Stomach (tissue), 9 donors: ENCODE measurements around the gene NT5C2. TPM values are rescaled to one million over a fixed set of nuclear protein-coding genes. Genes with fewer than 3 reads are reported as not detected.
"Not testable (repeated sequence)": the region's sequence is repeated elsewhere in the genome, so short reads cannot be mapped to it uniquely, and the experiment has no call there.

Source experiments
- DNase-seq, 2 donors: peaks; one replicate each; pipeline versions ENCODE4 v3.0.0 to v3.0.0-alpha.2; 2013 to 2019
- H3K27ac ChIP-seq, 5 donors: fragments of 200-600 bp in 4 of 5; sonication (generic) in 4 of 5; one replicate each; pipeline ENCODE4 v1.5.1; 2013 to 2019; ENCODE audit warnings: mild to moderate bottlenecking in 1 of 5, moderate library complexity in 1 of 5
- H3K27me3 ChIP-seq, 3 donors: fragments of 200-600 bp; sonication (generic); one replicate each; pipeline ENCODE4 v1.5.1; 2017 to 2019; ENCODE audit warnings: mixed run types in 1 of 3
- H3K36me3 ChIP-seq, 4 donors: fragments of 200-600 bp; sonication (generic); 1 replicate in 3 of 4; 2 replicates in 1 of 4; pipeline ENCODE4 v1.5.1; 2016 to 2019
- H3K4me1 ChIP-seq, 4 donors: fragments of 200-600 bp; sonication (generic); one replicate each; pipeline ENCODE4 v1.5.1; 2016 to 2019
- H3K4me3 ChIP-seq, 4 donors: fragments of 200-600 bp; sonication (generic) in 3 of 4; one replicate each; pipeline ENCODE4 v1.5.1; 2016 to 2019; ENCODE audit warnings: mild to moderate bottlenecking in 1 of 4
- H3K9me3 ChIP-seq, 4 donors: fragments of 200-600 bp; sonication (generic); one replicate each; pipeline ENCODE4 v1.5.1; 2016 to 2019
- CTCF ChIP-seq, 7 experiments: fragments of 450-650 bp in 4 of 7; fragments of 200-600 bp in 3 of 7; sonication (generic) in 3 of 7; IDR thresholded peaks; one replicate each; pipeline ENCODE4 v1.5.1; 2016 to 2019; ENCODE audit warnings: antibody characterized with exemption in 7 of 7, control low read depth in 2 of 7, mild to moderate bottlenecking in 1 of 7
- EP300 ChIP-seq: sonication (generic); formaldehyde crosslinking; IDR thresholded peaks from one replicate; pipeline ENCODE4 v1.6.1; 2017; ENCODE audit warnings: antibody characterized with exemption
- POLR2A ChIP-seq, 4 donors: fragments of 450-650 bp; IDR thresholded peaks; one replicate each; pipeline ENCODE4 v1.6.1; 2016; ENCODE audit warnings: antibody characterized with exemption in 4 of 4, control low read depth in 2 of 4, mild to moderate bottlenecking in 1 of 4, moderate library complexity in 1 of 4
- POLR2AphosphoS5 ChIP-seq, 3 donors: sonication (generic); formaldehyde crosslinking; IDR thresholded peaks; one replicate each; pipeline ENCODE4 v1.6.1; 2016; ENCODE audit warnings: antibody characterized with exemption in 3 of 3
- WGBS, 5 donors: extraction: QIAGEN DNeasy Blood & Tissue Kit in 3 of 5; methylation state at CpG; one replicate each; pipeline versions ENCODE4 v1.1.5 to v1.1.7; 2013 to 2018; 5-methylcytosine and 5-hydroxymethylcytosine counted together
- intact Hi-C: fragments of 100-400 bp; cut with DNase I; formaldehyde crosslinking; loops from one replicate; pipeline ENCODE4 v1.15.1; 2023; ENCODE audit warnings: low total_unique reads
- polyA plus RNA-seq, 3 donors: library from polyadenylated mRNA; stranded (reverse); fragments of 200-250 nt; gene quantifications; one replicate each; pipeline ENCODE4 v1.2.3, GENCODE V29; 2013
- total RNA-seq, 5 donors: library from RNA; depleted of rRNA; stranded (reverse); fragments of >200 nt; gene quantifications; one replicate each; pipeline versions ENCODE4 v1.1.0 to v1.2.3, GENCODE V29; 2014 to 2016
- donor health status: healthy with polysubstance abuse.
- donor health status: Bipolar disorder and iron deficiency.
- donor health status: healthy.

Gene NT5C2
- total and polyA plus RNA-seq, 8 donors: 20.0 to 176 (median 35.6) TPM

GRCh38 chr10:103197174-103197573 is 4.1 kb upstream of the NT5C2 start:
- WGBS, 5 donors: 53 to 65% (median 60%) methylated on average over 3 of the region's 3 CpGs
- TF ChIP-seq EP300 (no peak), POLR2AphosphoS5 (IDR thresholded peaks at IDR 0.05) (peak in 2 of 3 donors; percentile 28 to 56)
- Histone ChIP-seq H3K9me3 (no peaks in the 10 kb centered on the region), H3K27ac (peak overlapping the region in 2 of 5 donors; percentile 68 to 71), H3K4me1 (peaks cover 9 to 44% (median 10%) of the 10 kb centered on the region in 4 donors), H3K36me3 (no peaks in the 10 kb centered on the region), H3K27me3 (no peaks in the 10 kb centered on the region), H3K4me3 (no peak overlapping the region)
- intact Hi-C loops: no loop called here
- DNase-seq: peak; percentile 35 to 49

GRCh38 chr10:103196516-103196915 is 3.4 kb upstream of the NT5C2 start:
- TF ChIP-seq EP300 (no peak), POLR2A (IDR thresholded peaks at IDR 0.05) (no peak), CTCF (IDR thresholded peaks at IDR 0.05) (no peak), POLR2AphosphoS5 (IDR thresholded peaks at IDR 0.05) (no peak)
- Histone ChIP-seq H3K36me3 (no peaks in the 10 kb centered on the region), H3K27me3 (no peaks in the 10 kb centered on the region), H3K4me1 (peaks cover 9 to 48% (median 14%) of the 10 kb centered on the region in 4 donors), H3K9me3 (no peaks in the 10 kb centered on the region), H3K4me3 (no peak overlapping the region), H3K27ac (peak overlapping the region in 2 of 5 donors; percentile 68 to 71)
- DNase-seq: no peak
- 54 to 76% (median 67%) methylated on average over 2 of the region's 2 CpGs for WGBS, 5 donors
- intact Hi-C loops: no loop called here

- Histone ChIP-seq H3K4me1 (peaks cover 15 to 74% (median 37%) of the 10 kb centered on the region in 4 donors), H3K27me3 (no peaks in the 10 kb centered on the region), H3K9me3 (no peaks in the 10 kb centered on the region), H3K4me3 (peak overlapping the region in 3 of 4 donors; percentile 86 to 92 (median 92)), H3K36me3 (no peaks in the 10 kb centered on the region), H3K27ac (peak overlapping the region; percentile 28 to 99 (median 98))
- peak in 1 of 2 donors; percentile 35 for DNase-seq
- TF ChIP-seq POLR2A (IDR thresholded peaks at IDR 0.05) (no peak), POLR2AphosphoS5 (IDR thresholded peaks at IDR 0.05) (no peak), EP300 (no peak), CTCF (IDR thresholded peaks at IDR 0.05) (no peak)
- intact Hi-C loops: no loop called here
- 30 to 56% (median 54%) methylated on average over 14 of the region's 14 CpGs for WGBS, 5 donors
Observed at GRCh38 chr10:103193820-103194529, 903 bp upstream of the NT5C2 start.

GRCh38 chr10:103192451-103193106 is 493 bp downstream of the NT5C2 start:
- no peak for TF ChIP-seq POLR2A (IDR thresholded peaks at IDR 0.05)
- TF ChIP-seq POLR2AphosphoS5 (IDR thresholded peaks at IDR 0.05): peak; percentile 20 to 88 (median 78)
- H3K4me3 ChIP-seq: peak overlapping the region; percentile 86 to 98 (median 92)
- no peaks in the 10 kb centered on the region for H3K36me3 ChIP-seq
- 0% methylated on average over 27 to 62 of the region's 62 CpGs for whole genome bisulfite sequencing, 5 donors
- no peaks in the 10 kb centered on the region for H3K27me3 ChIP-seq
- H3K4me1 ChIP-seq: peaks cover 26 to 78% (median 47%) of the 10 kb centered on the region in 4 donors
- intact Hi-C loops: no loop called here
- peak overlapping the region; percentile 97 to 99 (median 98) for H3K27ac ChIP-seq
- H3K9me3 ChIP-seq: no peaks in the 10 kb centered on the region
- peak; percentile 82 to 93 for DNase-seq

GRCh38 chr10:103192089-103192450 is 1.0 kb downstream of the NT5C2 start:
- no peak for TF ChIP-seq CTCF (IDR thresholded peaks at IDR 0.05)
- no peak for TF ChIP-seq EP300
- no peak for TF ChIP-seq POLR2A (IDR thresholded peaks at IDR 0.05)
- TF ChIP-seq POLR2AphosphoS5 (IDR thresholded peaks at IDR 0.05): no peak
- DNase-seq: no peak
- 1 to 2% (median 1%) methylated on average over 14 of the region's 14 CpGs for WGBS, 5 donors
- H3K4me1 ChIP-seq: peaks cover 26 to 78% (median 52%) of the 10 kb centered on the region in 4 donors
- peak overlapping the region; percentile 86 to 98 (median 92) for H3K4me3 ChIP-seq
- peaks cover 0 to 1% (median 0%) of the 10 kb centered on the region in 4 donors for H3K36me3 ChIP-seq
- peak overlapping the region; percentile 97 to 99 (median 98) for H3K27ac ChIP-seq
- H3K9me3 ChIP-seq: no peaks in the 10 kb centered on the region
- no peaks in the 10 kb centered on the region for H3K27me3 ChIP-seq
- intact Hi-C loops: no loop called here

- Histone ChIP-seq H3K4me3 (peak overlapping the region in 3 of 4 donors; percentile 86 to 92 (median 92)), H3K27ac (peak overlapping the region; percentile 13 to 99 (median 98)), H3K4me1 (peaks cover 26 to 78% (median 61%) of the 10 kb centered on the region in 4 donors)
- H3K9me3 ChIP-seq, H3K27me3 ChIP-seq, intact Hi-C loops, DNase-seq, H3K36me3 ChIP-seq: not testable (repeated sequence)
- 66 to 74% (median 72%) methylated on average over 7 of the region's 7 CpGs for WGBS, 5 donors
Observed at GRCh38 chr10:103191198-103191597, 1.9 kb downstream of the NT5C2 start.
